ENCODE data around the gene COL24A1. TPM values are rescaled to one million over a fixed set of nuclear protein-coding genes. Genes with fewer than 3 reads are reported as not detected.

The COL24A1 gene
- total RNA-seq, 1 experiment from 2014 or later, result not detected

- TF ChIP-seq MAX (IDR thresholded peaks at IDR 0.05), result no peak
Observed at GRCh38 chr1:86064899-86065298, 91.7 kb downstream of the COL24A1 start (continued).

- ChIA-PET POLR2A (no interaction called here), CTCF (interaction anchor here (1.3 kb wide), 1 partner anchor 10 kb away, joined by 3 read pairs; no protein-coding TSS in a partner anchor), RAD21 (ENCODE audit: low non-redundant PET in 1 of 2, low total read pairs in 2 of 2, uncharacterized antibody in 2 of 2, unreplicated experiment in 2 of 2) (no interaction called here)
- TF ChIP-seq MAX (IDR thresholded peaks at IDR 0.05), result no peak
- TF ChIP-seq POLR2AphosphoS5 (IDR thresholded peaks at IDR 0.05; ENCODE audit: low read depth, low read length), result no peak
- no peak for TF ChIP-seq ATF3 (IDR thresholded peaks at IDR 0.05)
- TF ChIP-seq ZNF274 (IDR thresholded peaks at IDR 0.05; ENCODE audit: low read depth, low read length), result no peak
- no peak for TF ChIP-seq TCF7L2 (IDR thresholded peaks at IDR 0.05; ENCODE audit: borderline replicate concordance, extremely low read depth, insufficient read depth, insufficient read length)
- no peak for TF ChIP-seq REST (IDR thresholded peaks at IDR 0.05; ENCODE audit: low read depth)
- no peak for TF ChIP-seq SIN3A (IDR thresholded peaks at IDR 0.05; ENCODE audit: low read depth)
- no peak for TF ChIP-seq CEBPB (IDR thresholded peaks at IDR 0.05; ENCODE audit: low read depth)
- TF ChIP-seq EZH2 (IDR thresholded peaks at IDR 0.05), result no peak
- no peak for TF ChIP-seq EZH2phosphoT487 (IDR thresholded peaks at IDR 0.05; ENCODE audit: borderline replicate concordance)
- TF ChIP-seq SP1 (IDR thresholded peaks at IDR 0.05; ENCODE audit: low read depth), result no peak
- no peak for TF ChIP-seq YY1 (IDR thresholded peaks at IDR 0.05; ENCODE audit: extremely low read depth, insufficient replicate concordance, low read depth, low read length)
- no peak for TF ChIP-seq CBX3 (IDR thresholded peaks at IDR 0.05; ENCODE audit: low read depth)
- no peak for TF ChIP-seq ZFX (IDR thresholded peaks at IDR 0.05)
- no peak for TF ChIP-seq CTCF (IDR thresholded peaks at IDR 0.05 in 2 of 3, conservative IDR thresholded peaks at IDR 0.05 in 1 of 3; ENCODE audit: borderline replicate concordance in 1 of 3, insufficient read depth in 1 of 3, low read depth in 2 of 3, low read length in 2 of 3)
- TF ChIP-seq POLR2A (IDR thresholded peaks at IDR 0.05; ENCODE audit: borderline replicate concordance, extremely low read depth, insufficient read depth, insufficient read length), result no peak
- no peak overlapping the region for H3K27ac ChIP-seq (ENCODE audit: low read depth, low read length)
- no peak for DNase-seq (ENCODE audit: low read depth, low spot score)
- BruUV-seq (replicated peaks), result no TSS peak
- H3K4me3 ChIP-seq (replicated peaks in 1 of 2; ENCODE audit: low read depth in 1 of 2, low read length in 2 of 2), result no peak overlapping the region
- no peaks in the 10 kb centered on the region for H3K27me3 ChIP-seq (ENCODE audit: insufficient read depth, low read length)
- no peaks in the 10 kb centered on the region for H3K36me3 ChIP-seq (ENCODE audit: control insufficient read depth in 1 of 2, insufficient read depth in 2 of 2, low read length in 2 of 2)
- no peaks in the 10 kb centered on the region for H4K20me1 ChIP-seq (ENCODE audit: insufficient read depth)
- no peaks in the 10 kb centered on the region for H3K9me3 ChIP-seq (ENCODE audit: control insufficient read depth in 1 of 2, insufficient read depth in 1 of 2, low read depth in 1 of 2, low read length in 2 of 2)
- no peaks in the 10 kb centered on the region for H3K79me2 ChIP-seq (ENCODE audit: insufficient read depth, low read length)
- ATAC-seq, result no peak
- no peaks in the 10 kb centered on the region for H3K4me1 ChIP-seq (ENCODE audit: control insufficient read depth in 1 of 2, insufficient read depth in 2 of 2, low read length in 2 of 2)
- no peak overlapping the region for H2AFZ ChIP-seq (ENCODE audit: low read depth, low read length, poor library complexity, severe bottlenecking)
- intact Hi-C loops (cut with micrococcal nuclease), result no loop called here
- H3K9ac ChIP-seq (ENCODE audit: low read length), result no peak overlapping the region
- no peak overlapping the region for H3K4me2 ChIP-seq (ENCODE audit: low read length)
- H3K9me2 ChIP-seq (ENCODE audit: insufficient read depth), result no peaks in the 10 kb centered on the region
Observed at GRCh38 chr1:86063721-86064120, 92.9 kb downstream of the COL24A1 start.

Data from HCT116 (cell line).